ENCODE data around the gene NF1. TPM values are rescaled to one million over a fixed set of nuclear protein-coding genes. Genes with fewer than 3 reads are reported as not detected.

The NF1 gene
- polyA plus RNA-seq, 3 donors: 1.2 to 7.4 (median 2.1) TPM

- no peaks in the 10 kb centered on the region for H3K9me3 ChIP-seq (replicated peaks in 1 of 2; ENCODE audit: control insufficient read depth in 1 of 2, insufficient read depth in 1 of 2, low read length in 2 of 2)
- H2AFZ ChIP-seq (ENCODE audit: insufficient read depth, low read depth, low read length, poor library complexity, severe bottlenecking): no peak overlapping the region
- H3K36me3 Mint-ChIP-seq: peaks cover 0 to 2% of the 10 kb centered on the region in 2 donors
- H3K27me3 ChIP-seq (ENCODE audit: control insufficient read depth in 2 of 2, insufficient read depth in 2 of 2, low read length in 2 of 2): no peaks in the 10 kb centered on the region
- peaks cover 0 to 2% (median 0%) of the 10 kb centered on the region in 3 donors for H3K27me3 Mint-ChIP-seq (ENCODE audit: low read depth in 3 of 3)
- H3K4me3 Mint-ChIP-seq: no peak overlapping the region
- no peak overlapping the region for H3K27ac ChIP-seq (ENCODE audit: low read depth in 1 of 2, low read length in 2 of 2)
- no peak for DNase-seq
- no peak for TF ChIP-seq CTCF (IDR thresholded peaks at IDR 0.05)
- H3K4me2 ChIP-seq (replicated peaks; ENCODE audit: extremely low read depth, low read length, poor library complexity, severe bottlenecking): no peak overlapping the region
- intact Hi-C loops (cut with micrococcal nuclease): no loop called here
- H3K27ac Mint-ChIP-seq: no peak overlapping the region
- no CpG with 5 or more reads among the region's 3 CpGs for WGBS (ENCODE audit: insufficient coverage)
- peaks cover 62% of the 10 kb centered on the region for H3K79me2 ChIP-seq (ENCODE audit: insufficient read depth, low read length)
- no peaks in the 10 kb centered on the region for H3K36me3 ChIP-seq (replicated peaks in 1 of 2; ENCODE audit: control insufficient read depth in 1 of 2, insufficient read depth in 2 of 2, low read length in 2 of 2)
- H3K9ac ChIP-seq (ENCODE audit: insufficient read depth, low read length, poor library complexity, severe bottlenecking): no peak overlapping the region
- H3K4me1 Mint-ChIP-seq: peaks cover 11% of the 10 kb centered on the region
- H3K4me1 ChIP-seq (ENCODE audit: control insufficient read depth in 1 of 2, insufficient read depth in 2 of 2, low read length in 2 of 2): peaks cover 13 to 17% of the 10 kb centered on the region in 2 donors
- no peaks in the 10 kb centered on the region for H3K9me3 Mint-ChIP-seq
- peaks cover 5% of the 10 kb centered on the region for H4K20me1 ChIP-seq (ENCODE audit: insufficient read depth, low read length)
- H3K4me3 ChIP-seq (replicated peaks in 1 of 3; ENCODE audit: low read depth in 2 of 3, low read length in 3 of 3): no peak overlapping the region
These were observed 4.2 kb downstream of the NF1 start for GRCh38 chr17:31099016-31099415.

- no peak overlapping the region for H3K4me3 ChIP-seq (replicated peaks in 1 of 3; ENCODE audit: low read depth in 2 of 3, low read length in 3 of 3)
- peaks cover 7% of the 10 kb centered on the region for H3K4me1 Mint-ChIP-seq
- no peak for TF ChIP-seq CTCF (IDR thresholded peaks at IDR 0.05)
- H3K4me2 ChIP-seq (replicated peaks; ENCODE audit: extremely low read depth, low read length, poor library complexity, severe bottlenecking): no peak overlapping the region
- H3K36me3 Mint-ChIP-seq: peaks cover 0 to 3% of the 10 kb centered on the region in 2 donors
- WGBS (ENCODE audit: insufficient coverage): 95% methylated on average over 6 of the region's 8 CpGs
- no peak overlapping the region for H3K4me3 Mint-ChIP-seq
- no peak overlapping the region for H2AFZ ChIP-seq (ENCODE audit: insufficient read depth, low read depth, low read length, poor library complexity, severe bottlenecking)
- peaks cover 0 to 2% (median 0%) of the 10 kb centered on the region in 3 donors for H3K27me3 Mint-ChIP-seq (ENCODE audit: low read depth in 3 of 3)
- peaks cover 61% of the 10 kb centered on the region for H3K79me2 ChIP-seq (ENCODE audit: insufficient read depth, low read length)
- no peaks in the 10 kb centered on the region for H3K9me3 ChIP-seq (replicated peaks in 1 of 2; ENCODE audit: control insufficient read depth in 1 of 2, insufficient read depth in 1 of 2, low read length in 2 of 2)
- H3K9ac ChIP-seq (ENCODE audit: insufficient read depth, low read length, poor library complexity, severe bottlenecking): no peak overlapping the region
- H3K27ac ChIP-seq (ENCODE audit: low read depth in 1 of 2, low read length in 2 of 2): no peak overlapping the region
- H4K20me1 ChIP-seq (ENCODE audit: insufficient read depth, low read length): peaks cover 5% of the 10 kb centered on the region
- no peaks in the 10 kb centered on the region for H3K9me3 Mint-ChIP-seq
- no peak for DNase-seq
- intact Hi-C loops (cut with micrococcal nuclease): no loop called here
- H3K27ac Mint-ChIP-seq: no peak overlapping the region
- H3K4me1 ChIP-seq (ENCODE audit: control insufficient read depth in 1 of 2, insufficient read depth in 2 of 2, low read length in 2 of 2): peaks cover 3 to 4% of the 10 kb centered on the region in 2 donors
- H3K36me3 ChIP-seq (replicated peaks in 1 of 2; ENCODE audit: control insufficient read depth in 1 of 2, insufficient read depth in 2 of 2, low read length in 2 of 2): no peaks in the 10 kb centered on the region
- no peaks in the 10 kb centered on the region for H3K27me3 ChIP-seq (ENCODE audit: control insufficient read depth in 2 of 2, insufficient read depth in 2 of 2, low read length in 2 of 2)
These were observed 6.2 kb downstream of the NF1 start for GRCh38 chr17:31100840-31101459.
